ENCODE data around the gene CD2.
A peak's percentile ranks its signal among the peaks of the same experiment; 100 is the strongest.

The CD2 gene

DNA sequence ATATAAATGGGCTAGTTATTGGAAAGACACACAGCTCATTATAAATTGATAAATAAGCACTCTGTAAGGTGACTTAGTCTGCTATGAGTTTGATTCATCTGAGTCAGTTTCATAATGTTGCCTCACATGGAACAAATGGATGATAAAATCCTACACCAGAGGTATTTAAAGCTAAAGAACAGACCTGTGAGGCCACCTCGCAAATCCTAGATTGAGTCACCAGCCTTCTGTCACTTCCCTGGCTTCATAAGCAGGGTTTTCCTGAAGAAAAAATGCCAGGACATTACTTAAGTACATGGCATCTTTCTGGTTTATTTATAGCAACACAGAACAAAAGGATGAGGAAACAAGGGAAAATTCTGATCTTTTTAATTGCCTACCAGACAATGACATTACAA, 18.4 kb downstream of the CD2 start:
- H3K23ac ChIP-seq (ENCODE audit: low read length in 2 of 2), result no peak overlapping the region
- no peaks in the 10 kb centered on the region for H3K36me3 ChIP-seq (ENCODE audit: control insufficient read depth in 1 of 2, insufficient read depth in 2 of 2, low read depth in 1 of 2, low read length in 2 of 2)
- no peak overlapping the region for H4K8ac ChIP-seq (ENCODE audit: low read length)
- no peak overlapping the region for H4K91ac ChIP-seq (ENCODE audit: low read length)
- no peak overlapping the region for H2BK15ac ChIP-seq (ENCODE audit: low read depth, poor library complexity, severe bottlenecking)
- no peaks in the 10 kb centered on the region for H3K27me3 ChIP-seq (ENCODE audit: control insufficient read depth in 1 of 2, insufficient read depth in 1 of 2, low read length in 2 of 2)
- H3K4me2 ChIP-seq (ENCODE audit: low read length, poor library complexity, severe bottlenecking), result no peak overlapping the region
- no peak overlapping the region for H2AFZ ChIP-seq (ENCODE audit: low read depth, low read length)
- no peak overlapping the region for H3K14ac ChIP-seq (ENCODE audit: low read length in 2 of 2)
- WGBS, result 60% methylated on average over 1 of the region's 1 CpG
- H3K9ac ChIP-seq (ENCODE audit: low read length), result no peak overlapping the region
- no peak overlapping the region for H2BK5ac ChIP-seq (ENCODE audit: low read depth, low read length, poor library complexity, severe bottlenecking)
- H2AK5ac ChIP-seq (ENCODE audit: low read length, severe bottlenecking), result no peak overlapping the region
- H3K18ac ChIP-seq (ENCODE audit: low read depth in 1 of 2, low read length in 2 of 2), result no peak overlapping the region
- no peaks in the 10 kb centered on the region for H3K4me1 ChIP-seq (ENCODE audit: control insufficient read depth, insufficient read depth, low read depth, low read length)
- H3K79me1 ChIP-seq (replicated peaks; ENCODE audit: low read length, poor library complexity, severe bottlenecking), result no peaks in the 10 kb centered on the region
- DNase-seq, result peak; percentile 22
- no peak overlapping the region for H2BK12ac ChIP-seq (ENCODE audit: low read length in 2 of 2)
- no peak overlapping the region for H3K4ac ChIP-seq (ENCODE audit: low read depth in 1 of 2, low read length in 2 of 2)
- H2BK120ac ChIP-seq (ENCODE audit: low read depth, low read length), result no peak overlapping the region
- H3K27ac ChIP-seq (ENCODE audit: low read length, poor library complexity, severe bottlenecking), result no peak overlapping the region
- no peak overlapping the region for H3K4me3 ChIP-seq (ENCODE audit: insufficient read depth in 1 of 2, low read depth in 1 of 2, low read length in 2 of 2)
- no peaks in the 10 kb centered on the region for H3K9me3 ChIP-seq (ENCODE audit: control insufficient read depth, low read length)

DNA sequence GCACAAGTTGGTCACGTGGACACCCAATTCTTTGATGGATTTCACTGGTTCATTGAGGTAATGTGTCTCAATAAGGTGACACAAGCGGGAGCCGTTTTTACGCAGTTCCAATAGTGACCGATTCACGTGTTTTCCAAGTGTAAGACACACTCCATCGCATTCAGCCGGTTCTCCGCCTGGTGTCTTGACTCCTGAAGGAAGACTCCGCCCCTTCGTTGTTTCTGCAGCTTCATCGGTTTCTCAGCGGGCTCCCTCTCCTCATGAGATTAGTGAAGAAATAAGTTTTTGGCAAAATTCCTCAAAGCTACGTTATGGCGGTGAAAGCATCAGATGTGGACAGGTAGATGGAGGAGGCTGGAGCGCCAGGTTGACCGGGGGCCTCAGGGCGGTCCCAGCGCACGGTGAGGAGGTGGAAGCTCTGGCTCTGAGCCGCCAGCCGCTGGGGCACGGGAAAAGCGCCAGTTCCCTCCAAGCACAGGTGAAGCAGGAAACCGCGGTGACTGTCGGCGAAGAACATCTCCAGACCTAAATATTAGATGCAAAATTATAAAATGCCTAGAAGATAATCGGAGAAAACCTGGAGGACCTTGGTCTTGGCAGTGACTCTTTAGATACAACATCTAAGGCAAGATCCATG, 21.0 kb downstream of the CD2 start:
- Histone ChIP-seq H3K27me3 (ENCODE audit: control insufficient read depth in 1 of 2, insufficient read depth in 1 of 2, low read length in 2 of 2) (no peaks in the 10 kb centered on the region), H3K36me3 (ENCODE audit: control insufficient read depth in 1 of 2, insufficient read depth in 2 of 2, low read depth in 1 of 2, low read length in 2 of 2) (no peaks in the 10 kb centered on the region), H3K27ac (ENCODE audit: low read length, poor library complexity, severe bottlenecking) (no peak overlapping the region), H2BK12ac (ENCODE audit: low read length in 2 of 2) (no peak overlapping the region), H2AFZ (ENCODE audit: low read depth, low read length) (no peak overlapping the region), H4K91ac (ENCODE audit: low read length) (no peak overlapping the region), H3K4me2 (ENCODE audit: low read length, poor library complexity, severe bottlenecking) (no peak overlapping the region), H4K8ac (ENCODE audit: low read length) (no peak overlapping the region), H3K9ac (ENCODE audit: low read length) (no peak overlapping the region), H2BK120ac (ENCODE audit: low read depth, low read length) (no peak overlapping the region), H3K9me3 (ENCODE audit: control insufficient read depth, low read length) (no peaks in the 10 kb centered on the region), H2BK5ac (ENCODE audit: low read depth, low read length, poor library complexity, severe bottlenecking) (no peak overlapping the region), H3K4me1 (ENCODE audit: control insufficient read depth, insufficient read depth, low read depth, low read length) (no peaks in the 10 kb centered on the region), H3K23ac (ENCODE audit: low read length in 2 of 2) (no peak overlapping the region), H3K14ac (ENCODE audit: low read length in 2 of 2) (no peak overlapping the region), H2AK5ac (ENCODE audit: low read length, severe bottlenecking) (no peak overlapping the region), H3K79me1 (replicated peaks; ENCODE audit: low read length, poor library complexity, severe bottlenecking) (no peaks in the 10 kb centered on the region), H2BK15ac (ENCODE audit: low read depth, poor library complexity, severe bottlenecking) (no peak overlapping the region), H3K18ac (ENCODE audit: low read depth in 1 of 2, low read length in 2 of 2) (no peak overlapping the region), H3K4ac (ENCODE audit: low read depth in 1 of 2, low read length in 2 of 2) (no peak overlapping the region), H3K4me3 (ENCODE audit: insufficient read depth in 1 of 2, low read depth in 1 of 2, low read length in 2 of 2) (no peak overlapping the region)
- 91% methylated on average over 27 of the region's 29 CpGs for WGBS
- no peak for DNase-seq

- Histone ChIP-seq H3K14ac (ENCODE audit: low read length in 2 of 2) (no peak overlapping the region), H4K91ac (ENCODE audit: low read length) (no peak overlapping the region), H3K23ac (ENCODE audit: low read length in 2 of 2) (no peak overlapping the region), H3K27me3 (ENCODE audit: control insufficient read depth in 1 of 2, insufficient read depth in 1 of 2, low read length in 2 of 2) (peaks cover 0 to 5% of the 10 kb centered on the region in 2 experiments), H3K18ac (ENCODE audit: low read depth in 1 of 2, low read length in 2 of 2) (no peak overlapping the region), H2AFZ (ENCODE audit: low read depth, low read length) (no peak overlapping the region), H3K36me3 (ENCODE audit: control insufficient read depth in 1 of 2, insufficient read depth in 2 of 2, low read depth in 1 of 2, low read length in 2 of 2) (no peaks in the 10 kb centered on the region), H4K8ac (ENCODE audit: low read length) (no peak overlapping the region), H2AK5ac (ENCODE audit: low read length, severe bottlenecking) (no peak overlapping the region), H3K4me2 (ENCODE audit: low read length, poor library complexity, severe bottlenecking) (no peak overlapping the region), H3K4me1 (ENCODE audit: control insufficient read depth, insufficient read depth, low read depth, low read length) (no peaks in the 10 kb centered on the region), H2BK15ac (ENCODE audit: low read depth, poor library complexity, severe bottlenecking) (no peak overlapping the region), H2BK12ac (ENCODE audit: low read length in 2 of 2) (no peak overlapping the region), H3K9me3 (ENCODE audit: control insufficient read depth, low read length) (no peaks in the 10 kb centered on the region), H2BK120ac (ENCODE audit: low read depth, low read length) (no peak overlapping the region), H3K9ac (ENCODE audit: low read length) (peak overlapping the region; percentile 44), H3K79me1 (replicated peaks; ENCODE audit: low read length, poor library complexity, severe bottlenecking) (no peaks in the 10 kb centered on the region), H3K27ac (ENCODE audit: low read length, poor library complexity, severe bottlenecking) (no peak overlapping the region), H3K4ac (ENCODE audit: low read depth in 1 of 2, low read length in 2 of 2) (no peak overlapping the region), H3K4me3 (ENCODE audit: insufficient read depth in 1 of 2, low read depth in 1 of 2, low read length in 2 of 2) (peak overlapping the region in 1 of 2 experiments; percentile 60), H2BK5ac (ENCODE audit: low read depth, low read length, poor library complexity, severe bottlenecking) (no peak overlapping the region)
- WGBS, result 59% methylated on average over 2 of the region's 3 CpGs
- peak; percentile 66 for DNase-seq
These were observed 23.9 kb downstream of the CD2 start for GRCh38 chr1:116777831-116778830.

GRCh38 chr1:116781034-116781433, 26.8 kb downstream of the CD2 start:
- no peak overlapping the region for H2AFZ ChIP-seq (ENCODE audit: low read depth, low read length)
- no peak overlapping the region for H3K9ac ChIP-seq (ENCODE audit: low read length)
- peaks cover 6% of the 10 kb centered on the region for H3K9me3 ChIP-seq (ENCODE audit: control insufficient read depth, low read length)
- H3K4me1 ChIP-seq (ENCODE audit: control insufficient read depth, insufficient read depth, low read depth, low read length), result no peaks in the 10 kb centered on the region
- no peaks in the 10 kb centered on the region for H3K79me1 ChIP-seq (replicated peaks; ENCODE audit: low read length, poor library complexity, severe bottlenecking)
- H4K91ac ChIP-seq (ENCODE audit: low read length), result no peak overlapping the region
- peaks cover 9 to 20% of the 10 kb centered on the region in 2 experiments for H3K27me3 ChIP-seq (ENCODE audit: control insufficient read depth in 1 of 2, insufficient read depth in 1 of 2, low read length in 2 of 2)
- H2BK12ac ChIP-seq (ENCODE audit: low read length in 2 of 2), result no peak overlapping the region
- no peak overlapping the region for H3K4me2 ChIP-seq (ENCODE audit: low read length, poor library complexity, severe bottlenecking)
- no peak overlapping the region for H2BK120ac ChIP-seq (ENCODE audit: low read depth, low read length)
- H2BK5ac ChIP-seq (ENCODE audit: low read depth, low read length, poor library complexity, severe bottlenecking), result no peak overlapping the region
- no peak overlapping the region for H3K4ac ChIP-seq (ENCODE audit: low read depth in 1 of 2, low read length in 2 of 2)
- no peak overlapping the region for H3K27ac ChIP-seq (ENCODE audit: low read length, poor library complexity, severe bottlenecking)
- no peak overlapping the region for H2BK15ac ChIP-seq (ENCODE audit: low read depth, poor library complexity, severe bottlenecking)
- H2AK5ac ChIP-seq (ENCODE audit: low read length, severe bottlenecking), result no peak overlapping the region
- H4K8ac ChIP-seq (ENCODE audit: low read length), result no peak overlapping the region
- no peak for DNase-seq
- H3K4me3 ChIP-seq (ENCODE audit: insufficient read depth in 1 of 2, low read depth in 1 of 2, low read length in 2 of 2), result no peak overlapping the region
- H3K18ac ChIP-seq (ENCODE audit: low read depth in 1 of 2, low read length in 2 of 2), result no peak overlapping the region
- WGBS, result 90% methylated on average over 6 of the region's 6 CpGs
- H3K23ac ChIP-seq (ENCODE audit: low read length in 2 of 2), result no peak overlapping the region
- no peaks in the 10 kb centered on the region for H3K36me3 ChIP-seq (ENCODE audit: control insufficient read depth in 1 of 2, insufficient read depth in 2 of 2, low read depth in 1 of 2, low read length in 2 of 2)
- no peak overlapping the region for H3K14ac ChIP-seq (ENCODE audit: low read length in 2 of 2)

Measured in mesenchymal stem cell (in vitro differentiated cells and primary cell).